Vagina (tissue), 2 donors: ENCODE measurements around the gene TSHR. TPM values are rescaled to one million over a fixed set of nuclear protein-coding genes. Genes with fewer than 3 reads are reported as not detected.

Experiments used
- DNase-seq, 2 donors: peaks; one replicate each; pipeline ENCODE4 v3.0.0-alpha.2; 2017; ENCODE audit errors: extremely low spot score in 2 of 2
- H3K27ac ChIP-seq: fragments of 200-600 bp; sonication (generic); one replicate; pipeline ENCODE4 v1.5.1; 2019
- H3K27me3 ChIP-seq: fragments of 200-600 bp; sonication (generic); one replicate; pipeline ENCODE4 v1.5.1; 2019
- H3K36me3 ChIP-seq, 2 donors: fragments of 200-600 bp; sonication (generic); one replicate each; pipeline ENCODE4 v1.5.1; 2017 to 2019
- H3K4me1 ChIP-seq: fragments of 200-600 bp; sonication (generic); one replicate; pipeline ENCODE4 v1.5.1; 2019
- H3K4me3 ChIP-seq, 2 donors: fragments of 200-600 bp; sonication (generic); 1 replicate in 1 of 2; 2 replicates in 1 of 2; pipeline ENCODE4 v1.5.1; 2016 to 2019
- H3K9me3 ChIP-seq: fragments of 200-600 bp; sonication (generic); one replicate; pipeline ENCODE4 v1.5.1; 2019
- CTCF ChIP-seq, 3 experiments: fragments of 450-650 bp in 2 of 3; fragments of 200-600 bp in 1 of 3; sonication (generic) in 1 of 3; IDR thresholded peaks; one replicate each; pipeline ENCODE4 v1.5.1; 2017 to 2019; ENCODE audit warnings: antibody characterized with exemption in 3 of 3, mild to moderate bottlenecking in 2 of 3, moderate library complexity in 2 of 3
- POLR2A ChIP-seq, 2 donors: fragments of 450-650 bp; IDR thresholded peaks; one replicate each; pipeline ENCODE4 v1.6.1; 2017; ENCODE audit warnings: antibody characterized with exemption in 2 of 2, mild to moderate bottlenecking in 2 of 2, moderate library complexity in 2 of 2
- POLR2AphosphoS5 ChIP-seq, 2 donors: sonication (generic); formaldehyde crosslinking; IDR thresholded peaks; one replicate each; pipeline ENCODE4 v1.9.0; 2017; ENCODE audit warnings: antibody characterized with exemption in 2 of 2, mild to moderate bottlenecking in 2 of 2, low read depth in 1 of 2; ENCODE audit not compliant: insufficient read depth in 1 of 2
- intact Hi-C: fragments of 100-400 bp; cut with DNase I; formaldehyde crosslinking; loops from one replicate; pipeline ENCODE4 v1.15.1; 2023
- total RNA-seq: library from RNA; depleted of rRNA; stranded (reverse); fragments of >200 nt; gene quantifications from one replicate; pipeline ENCODE4 v1.2.3, GENCODE V29; 2016

The TSHR gene
- total RNA-seq, 1 donor from 2014 or later = not detected

GRCh38 chr14:81157431-81157830, 202.0 kb downstream of the TSHR start:
- Histone ChIP-seq H3K27me3 (no peaks in the 10 kb centered on the region), H3K4me3 (no peak overlapping the region), H3K9me3 (no peaks in the 10 kb centered on the region), H3K4me1 (no peaks in the 10 kb centered on the region), H3K36me3 (no peaks in the 10 kb centered on the region), H3K27ac (no peak overlapping the region)
- intact Hi-C loops = no loop called here
- no peak for DNase-seq
- no peak for TF ChIP-seq POLR2AphosphoS5 (IDR thresholded peaks at IDR 0.05; ENCODE audit: insufficient read depth in 1 of 2, low read depth in 1 of 2)
- TF ChIP-seq CTCF (IDR thresholded peaks at IDR 0.05) = no peak
- no peak for TF ChIP-seq POLR2A (IDR thresholded peaks at IDR 0.05)

GRCh38 chr14:81161088-81161487, 205.7 kb downstream of the TSHR start:
- Histone ChIP-seq H3K4me1 (no peaks in the 10 kb centered on the region), H3K27me3 (no peaks in the 10 kb centered on the region), H3K9me3 (no peaks in the 10 kb centered on the region), H3K27ac (no peak overlapping the region), H3K36me3 (no peaks in the 10 kb centered on the region), H3K4me3 (no peak overlapping the region)
- intact Hi-C loops = no loop called here
- TF ChIP-seq POLR2AphosphoS5 (IDR thresholded peaks at IDR 0.05; ENCODE audit: insufficient read depth in 1 of 2, low read depth in 1 of 2) = no peak
- TF ChIP-seq POLR2A (IDR thresholded peaks at IDR 0.05) = no peak
- no peak for TF ChIP-seq CTCF (IDR thresholded peaks at IDR 0.05)
- DNase-seq = no peak

GRCh38 chr14:81161749-81162148, 206.3 kb downstream of the TSHR start:
- intact Hi-C loops = no loop called here
- Histone ChIP-seq H3K27me3 (no peaks in the 10 kb centered on the region), H3K9me3 (no peaks in the 10 kb centered on the region), H3K4me1 (no peaks in the 10 kb centered on the region), H3K36me3 (no peaks in the 10 kb centered on the region), H3K27ac (no peak overlapping the region), H3K4me3 (no peak overlapping the region)
- TF ChIP-seq CTCF (IDR thresholded peaks at IDR 0.05) = no peak
- TF ChIP-seq POLR2A (IDR thresholded peaks at IDR 0.05) = no peak
- DNase-seq = no peak

- DNase-seq = no peak
- H3K4me1 ChIP-seq = no peaks in the 10 kb centered on the region
- intact Hi-C loops = no loop called here
- H3K4me3 ChIP-seq = no peak overlapping the region
- no peaks in the 10 kb centered on the region for H3K9me3 ChIP-seq
- H3K36me3 ChIP-seq = no peaks in the 10 kb centered on the region
- TF ChIP-seq CTCF (IDR thresholded peaks at IDR 0.05) (no peak), POLR2A (IDR thresholded peaks at IDR 0.05) (no peak), POLR2AphosphoS5 (IDR thresholded peaks at IDR 0.05; ENCODE audit: insufficient read depth in 1 of 2, low read depth in 1 of 2) (no peak)
- no peak overlapping the region for H3K27ac ChIP-seq
- no peaks in the 10 kb centered on the region for H3K27me3 ChIP-seq
These were observed 207.5 kb downstream of the TSHR start for GRCh38 chr14:81162941-81163340.

GRCh38 chr14:81164167-81164774, 208.8 kb downstream of the TSHR start:
- no peaks in the 10 kb centered on the region for H3K36me3 ChIP-seq
- no peak overlapping the region for H3K4me3 ChIP-seq
- intact Hi-C loops = no loop called here
- TF ChIP-seq CTCF (IDR thresholded peaks at IDR 0.05) (peak in 1 of 3 experiments; percentile 36), POLR2AphosphoS5 (IDR thresholded peaks at IDR 0.05; ENCODE audit: insufficient read depth in 1 of 2, low read depth in 1 of 2) (no peak), POLR2A (IDR thresholded peaks at IDR 0.05) (no peak)
- H3K27ac ChIP-seq = no peak overlapping the region
- H3K27me3 ChIP-seq = no peaks in the 10 kb centered on the region
- H3K9me3 ChIP-seq = no peaks in the 10 kb centered on the region
- no peak for DNase-seq
- H3K4me1 ChIP-seq = peaks cover 4% of the 10 kb centered on the region
